ENCODE data around the gene MARF1. TPM values are rescaled to one million over a fixed set of nuclear protein-coding genes. Genes with fewer than 3 reads are reported as not detected.

MARF1 gene
- total and polyA plus RNA-seq, 9 of the 15 experiments (the other 6 are each of a cell fraction or from before 2014, with no cell fraction given), result 4.7 to 33.2 (median 11.7) TPM

DNA sequence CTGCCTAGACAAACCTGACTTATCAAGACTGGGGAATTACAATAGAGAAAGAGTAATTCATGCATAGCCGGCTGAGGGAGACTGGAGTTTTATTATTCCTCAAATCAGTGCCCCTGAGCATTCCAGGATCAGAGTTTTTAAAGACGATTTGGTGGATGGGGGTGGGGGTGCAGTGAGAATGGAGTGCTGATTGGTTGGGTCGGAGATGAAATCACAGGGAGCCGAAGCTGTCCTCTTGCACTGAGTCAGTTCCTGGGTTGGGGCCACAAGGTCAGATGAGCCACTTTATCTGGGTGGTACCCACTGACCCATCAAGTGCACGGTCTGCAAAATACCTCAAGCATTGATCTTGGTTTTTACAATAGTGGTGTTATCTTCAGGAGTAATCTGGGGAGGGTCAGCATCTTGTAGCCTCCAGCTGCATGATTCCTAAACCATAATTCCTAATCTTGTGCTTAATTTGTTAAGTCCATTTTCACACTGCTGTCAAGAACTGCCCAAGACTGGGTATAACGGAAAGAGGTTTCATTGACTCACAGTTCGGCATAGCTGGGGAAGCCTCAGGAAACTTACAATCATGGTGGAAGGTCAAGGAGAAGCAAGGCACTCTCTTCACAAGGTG, 69.6 kb downstream of the MARF1 start (continued):
- TF ChIP-seq, protein P1, sequence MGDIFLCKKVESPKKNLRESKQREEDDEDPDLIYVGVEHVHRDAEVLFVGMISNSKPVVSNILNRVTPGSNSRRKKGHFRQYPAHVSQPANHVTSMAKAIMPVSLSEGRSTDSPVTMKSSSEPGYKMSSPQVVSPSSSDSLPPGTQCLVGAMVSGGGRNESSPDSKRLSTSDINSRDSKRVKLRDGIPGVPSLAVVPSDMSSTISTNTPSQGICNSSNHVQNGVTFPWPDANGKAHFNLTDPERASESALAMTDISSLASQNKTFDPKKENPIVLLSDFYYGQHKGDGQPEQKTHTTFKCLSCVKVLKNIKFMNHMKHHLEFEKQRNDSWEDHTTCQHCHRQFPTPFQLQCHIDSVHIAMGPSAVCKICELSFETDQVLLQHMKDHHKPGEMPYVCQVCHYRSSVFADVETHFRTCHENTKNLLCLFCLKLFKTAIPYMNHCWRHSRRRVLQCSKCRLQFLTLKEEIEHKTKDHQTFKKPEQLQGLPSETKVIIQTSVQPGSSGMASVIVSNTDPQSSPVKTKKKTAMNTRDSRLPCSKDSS (IDR thresholded peaks at IDR 0.05; ENCODE audit: low read depth, partially characterized antibody), result no peak
- TF ChIP-seq CREB1 (IDR thresholded peaks at IDR 0.05) (no peak), CREB1 (CRISPR knock-in tag; IDR thresholded peaks at IDR 0.05) (no peak), DPF2 (IDR thresholded peaks at IDR 0.05) (peak; percentile 24; the same call in 1 of the 2 replicates), POU5F1 (IDR thresholded peaks at IDR 0.05; ENCODE audit: borderline replicate concordance, low read depth, low read length, partially characterized antibody) (no peak), ZNF175 (CRISPR knock-in tag; IDR thresholded peaks at IDR 0.05; ENCODE audit: low read depth) (0 out of 2 replicates have a peak, but pooled peaks have one; percentile 42), ZBED1 (IDR thresholded peaks at IDR 0.05) (no peak), ZNF212 (CRISPR knock-in tag; IDR thresholded peaks at IDR 0.05) (no peak), EGR1 (conservative IDR thresholded peaks at IDR 0.05) (no peak), NCOA2 (IDR thresholded peaks at IDR 0.05; ENCODE audit: partially characterized antibody in 2 of 2) (no peak), ZNF551 (CRISPR knock-in tag; IDR thresholded peaks at IDR 0.05) (no peak), HBP1 (CRISPR knock-in tag; IDR thresholded peaks at IDR 0.05) (0 out of 2 replicates have a peak, but pooled peaks have one; percentile 3), UBTF (IDR thresholded peaks at IDR 0.05; ENCODE audit: borderline replicate concordance in 1 of 2, low read depth in 2 of 2, low read length in 2 of 2) (no peak), NFRKB (IDR thresholded peaks at IDR 0.05; ENCODE audit: low read depth) (no peak), THRAP3 (IDR thresholded peaks at IDR 0.05; ENCODE audit: borderline replicate concordance) (peak; percentile 34; the same call in 1 of the 2 replicates), HDAC2 (IDR thresholded peaks at IDR 0.05) (peak; percentile 29; the same call in 1 of the 2 replicates), HDAC1 (IDR thresholded peaks at IDR 0.05) (0 out of 4 replicates have a peak, but pooled peaks of 1 of the 2 experiments have one; percentile 31)
- TF ChIP-seq, protein P2, sequence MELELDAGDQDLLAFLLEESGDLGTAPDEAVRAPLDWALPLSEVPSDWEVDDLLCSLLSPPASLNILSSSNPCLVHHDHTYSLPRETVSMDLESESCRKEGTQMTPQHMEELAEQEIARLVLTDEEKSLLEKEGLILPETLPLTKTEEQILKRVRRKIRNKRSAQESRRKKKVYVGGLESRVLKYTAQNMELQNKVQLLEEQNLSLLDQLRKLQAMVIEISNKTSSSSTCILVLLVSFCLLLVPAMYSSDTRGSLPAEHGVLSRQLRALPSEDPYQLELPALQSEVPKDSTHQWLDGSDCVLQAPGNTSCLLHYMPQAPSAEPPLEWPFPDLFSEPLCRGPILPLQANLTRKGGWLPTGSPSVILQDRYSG (tag; conservative IDR thresholded peaks at IDR 0.05; ENCODE audit: low read depth), result no peak
- TF ChIP-seq, protein P3, sequence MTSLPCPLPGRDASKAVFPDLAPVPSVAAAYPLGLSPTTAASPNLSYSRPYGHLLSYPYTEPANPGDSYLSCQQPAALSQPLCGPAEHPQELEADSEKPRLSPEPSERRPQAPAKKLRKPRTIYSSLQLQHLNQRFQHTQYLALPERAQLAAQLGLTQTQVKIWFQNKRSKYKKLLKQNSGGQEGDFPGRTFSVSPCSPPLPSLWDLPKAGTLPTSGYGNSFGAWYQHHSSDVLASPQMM (CRISPR knock-in tag; IDR thresholded peaks at IDR 0.05), result no peak
- TF ChIP-seq, protein P4, sequence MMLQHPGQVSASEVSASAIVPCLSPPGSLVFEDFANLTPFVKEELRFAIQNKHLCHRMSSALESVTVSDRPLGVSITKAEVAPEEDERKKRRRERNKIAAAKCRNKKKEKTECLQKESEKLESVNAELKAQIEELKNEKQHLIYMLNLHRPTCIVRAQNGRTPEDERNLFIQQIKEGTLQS (IDR thresholded peaks at IDR 0.05), result 0 out of 2 replicates have a peak, but pooled peaks have one; percentile 17
- TF ChIP-seq, protein P4 (CRISPR knock-in tag; conservative IDR thresholded peaks at IDR 0.05), result no peak
